Measurements from ENCODE around the gene NCOA3. TPM values are rescaled to one million over a fixed set of nuclear protein-coding genes. Genes with fewer than 3 reads are reported as not detected.
A peak's percentile ranks its signal among the peaks of the same experiment; 100 is the strongest.
"Not testable (repeated sequence)": the region's sequence is repeated elsewhere in the genome, so short reads cannot be mapped to it uniquely, and the experiment has no call there.

Gene NCOA3
- total RNA-seq, 2 donors from 2014 or later: 76.0 to 113 TPM

DNA sequence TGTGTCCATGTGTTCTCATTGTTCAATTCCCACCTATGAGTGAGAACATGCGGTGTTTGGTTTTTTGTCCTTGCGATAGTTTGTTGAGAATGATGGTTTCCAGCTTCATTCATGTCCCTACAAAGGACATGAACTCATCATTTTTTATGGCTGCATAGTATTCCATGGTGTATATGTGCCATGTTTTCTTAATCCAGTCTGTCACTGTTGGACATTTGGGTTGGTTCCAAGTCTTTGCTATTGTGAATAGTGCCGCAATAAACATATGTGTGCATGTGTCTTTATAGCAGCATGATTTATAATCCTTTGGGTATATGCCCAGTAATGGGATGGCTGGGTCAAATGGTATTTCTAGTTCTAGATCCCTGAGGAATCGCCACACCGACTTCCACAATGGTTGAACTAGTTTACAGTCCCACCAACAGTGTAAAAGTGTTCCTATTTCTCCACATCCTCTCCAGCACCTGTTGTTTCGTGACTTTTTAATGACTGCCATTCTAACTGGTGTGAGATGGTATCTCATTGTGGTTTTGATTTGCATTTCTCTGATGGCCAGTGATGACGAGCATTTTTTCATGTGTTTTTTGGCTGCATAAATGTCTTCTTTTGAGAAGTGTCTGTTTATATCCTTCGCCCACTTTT is 52.0 kb downstream of the NCOA3 start:
- not testable (repeated sequence) for ATAC-seq (replicated peaks in 1 of 2); H3K9me3 Mint-ChIP-seq; DNase-seq; H3K27ac Mint-ChIP-seq; H3K27me3 Mint-ChIP-seq (ENCODE audit: low read depth); H3K4me3 Mint-ChIP-seq
- peaks cover 3 to 15% of the 10 kb centered on the region in 2 donors for H3K36me3 Mint-ChIP-seq (ENCODE audit: insufficient read depth in 2 of 2)
- peaks cover 42% of the 10 kb centered on the region for H3K4me1 Mint-ChIP-seq (ENCODE audit: low read depth)

DNA sequence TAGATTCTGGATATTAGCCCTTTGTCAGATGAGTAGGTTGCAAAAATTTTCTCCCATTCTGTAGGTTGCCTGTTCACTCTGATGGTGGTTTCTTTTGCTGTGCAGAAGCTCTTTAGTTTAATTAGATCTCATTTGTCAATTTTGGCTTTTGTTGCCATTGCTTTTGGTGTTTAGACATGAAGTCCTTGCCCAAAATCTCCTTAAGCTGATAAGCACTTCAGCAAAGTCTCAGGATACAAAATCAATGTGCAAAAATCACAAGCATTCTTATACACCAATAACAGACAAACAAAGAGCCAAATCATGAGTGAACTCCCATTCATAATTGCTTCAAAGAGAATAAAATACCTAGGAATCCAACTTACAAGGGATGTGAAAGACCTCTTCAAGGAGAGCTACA is 52.6 kb downstream of the NCOA3 start:
- H3K9me3 Mint-ChIP-seq; DNase-seq; ATAC-seq (replicated peaks in 1 of 2); H3K27me3 Mint-ChIP-seq (ENCODE audit: low read depth); H3K4me3 Mint-ChIP-seq; H3K27ac Mint-ChIP-seq: not testable (repeated sequence)
- Mint-ChIP-seq H3K36me3 (ENCODE audit: insufficient read depth in 2 of 2) (peaks cover 3 to 15% of the 10 kb centered on the region in 2 donors), H3K4me1 (ENCODE audit: low read depth) (peaks cover 48% of the 10 kb centered on the region)

DNA sequence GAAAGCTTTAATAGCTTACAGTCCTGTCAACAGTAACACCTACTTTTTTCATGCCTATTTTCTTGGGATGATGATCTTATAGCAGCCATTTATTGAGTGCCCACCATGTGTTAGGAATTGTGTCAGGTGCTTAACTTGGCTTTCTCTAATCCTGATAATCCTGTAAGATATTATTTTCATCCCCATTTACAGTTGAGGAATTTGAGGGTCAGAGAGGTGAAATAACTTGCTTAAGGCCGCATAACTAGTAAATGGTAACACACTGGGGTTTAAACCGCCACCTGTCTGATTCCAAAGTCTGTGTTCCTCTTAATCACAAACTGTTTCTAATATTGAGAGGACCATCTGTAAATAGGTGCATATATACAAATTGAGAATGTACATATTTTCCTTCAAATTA is 55.5 kb downstream of the NCOA3 start:
- Mint-ChIP-seq H3K4me1 (ENCODE audit: low read depth) (peaks cover 49% of the 10 kb centered on the region), H3K36me3 (ENCODE audit: insufficient read depth in 2 of 2) (peaks cover 1 to 8% of the 10 kb centered on the region in 2 donors), H3K9me3 (no peaks in the 10 kb centered on the region), H3K27ac (no peak overlapping the region), H3K4me3 (no peak overlapping the region), H3K27me3 (ENCODE audit: low read depth) (no peaks in the 10 kb centered on the region)
- DNase-seq: no peak
- no peak for ATAC-seq (replicated peaks in 1 of 2)

DNA sequence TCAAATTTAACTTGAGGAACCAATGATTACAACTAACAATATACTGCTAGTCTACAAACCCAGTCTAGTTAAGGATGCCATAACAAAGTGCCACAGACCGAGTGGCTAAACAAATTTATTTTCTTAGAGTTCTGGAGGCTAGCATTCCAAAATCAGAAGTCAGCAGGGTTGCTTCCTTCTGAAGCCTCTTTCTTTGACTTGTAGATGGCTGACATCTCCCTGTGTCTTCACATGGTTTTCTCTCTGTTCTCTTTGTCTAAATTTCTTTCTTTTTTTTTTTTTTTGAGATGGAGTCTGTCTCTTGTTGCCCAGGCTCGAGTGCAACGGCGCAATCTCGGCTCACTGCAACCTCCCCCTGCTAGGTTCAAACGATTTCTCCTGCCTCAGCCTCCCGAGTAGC is 56.1 kb downstream of the NCOA3 start:
- no peaks in the 10 kb centered on the region for H3K9me3 Mint-ChIP-seq
- H3K4me3 Mint-ChIP-seq: no peak overlapping the region
- H3K4me1 Mint-ChIP-seq (ENCODE audit: low read depth): peaks cover 54% of the 10 kb centered on the region
- ATAC-seq (replicated peaks in 1 of 2): no peak
- H3K36me3 Mint-ChIP-seq (ENCODE audit: insufficient read depth in 2 of 2): peaks cover 0 to 6% of the 10 kb centered on the region in 2 donors
- DNase-seq: no peak
- no peak overlapping the region for H3K27ac Mint-ChIP-seq
- H3K27me3 Mint-ChIP-seq (ENCODE audit: low read depth): no peaks in the 10 kb centered on the region

DNA sequence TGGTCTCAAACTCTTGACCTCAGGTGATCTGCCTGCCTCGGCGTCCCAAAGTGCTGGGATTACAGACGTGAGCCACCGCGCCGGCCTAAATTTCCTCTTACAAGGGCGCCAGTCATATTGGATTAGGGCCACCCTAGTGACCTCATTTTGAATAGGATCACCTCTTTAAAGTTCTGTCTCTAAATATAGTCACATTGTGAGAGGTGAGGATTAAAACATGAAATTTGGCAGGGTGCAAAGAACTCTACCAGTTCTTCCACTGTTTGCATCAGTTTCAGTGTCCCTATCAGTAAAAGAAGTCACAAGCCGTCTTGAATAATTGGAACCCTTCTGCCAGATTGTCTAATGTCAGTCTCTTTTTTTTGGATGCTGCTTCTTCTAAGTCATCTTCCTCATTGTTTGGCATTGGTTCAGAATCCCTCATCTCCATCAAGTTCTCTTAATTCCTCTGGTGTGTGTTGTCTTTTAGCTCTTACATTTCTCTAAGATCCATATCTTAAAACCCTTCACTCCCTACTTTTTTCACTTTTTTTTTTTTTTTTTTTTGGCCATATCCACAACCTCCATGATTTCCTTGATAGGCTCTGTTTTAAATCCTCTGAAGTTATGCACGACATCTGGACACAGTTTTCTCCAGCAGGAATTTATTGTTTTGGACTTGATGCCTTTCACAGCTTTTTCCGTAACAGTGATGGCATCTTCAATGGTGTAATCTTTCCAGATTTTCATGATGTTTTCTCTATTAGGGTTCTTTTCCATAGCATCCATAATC is 56.8 kb downstream of the NCOA3 start:
- H3K4me3 Mint-ChIP-seq: no peak overlapping the region
- ATAC-seq (replicated peaks in 1 of 2): no peak
- peaks cover 0 to 6% of the 10 kb centered on the region in 2 donors for H3K36me3 Mint-ChIP-seq (ENCODE audit: insufficient read depth in 2 of 2)
- no peak for DNase-seq
- peaks cover 60% of the 10 kb centered on the region for H3K4me1 Mint-ChIP-seq (ENCODE audit: low read depth)
- H3K27me3 Mint-ChIP-seq (ENCODE audit: low read depth): no peaks in the 10 kb centered on the region
- no peaks in the 10 kb centered on the region for H3K9me3 Mint-ChIP-seq
- H3K27ac Mint-ChIP-seq: peak overlapping the region; percentile 53

DNA sequence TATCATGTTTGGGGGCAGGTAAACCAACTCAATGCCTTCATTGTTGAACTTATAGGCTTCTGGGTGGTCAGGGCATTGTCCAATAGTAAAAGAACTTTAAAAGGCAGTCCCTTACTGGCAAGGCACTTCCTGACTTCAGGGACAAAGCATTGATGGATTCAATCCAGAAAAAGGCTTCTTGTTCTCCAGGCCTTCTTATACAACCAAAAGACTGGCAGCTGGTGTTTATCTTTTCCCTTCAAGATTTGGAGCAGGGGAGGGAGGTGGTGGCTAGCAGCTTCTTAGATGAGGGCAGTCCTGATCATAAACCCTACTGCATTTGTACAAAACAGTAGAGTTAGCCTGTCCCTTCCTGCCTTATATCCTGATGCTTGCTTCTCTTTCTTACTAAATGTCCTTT is 57.5 kb downstream of the NCOA3 start:
- no peaks in the 10 kb centered on the region for H3K27me3 Mint-ChIP-seq (ENCODE audit: low read depth)
- H3K9me3 Mint-ChIP-seq: no peaks in the 10 kb centered on the region
- peak overlapping the region; percentile 53 for H3K27ac Mint-ChIP-seq
- peaks cover 0 to 6% of the 10 kb centered on the region in 2 donors for H3K36me3 Mint-ChIP-seq (ENCODE audit: insufficient read depth in 2 of 2)
- peaks cover 66% of the 10 kb centered on the region for H3K4me1 Mint-ChIP-seq (ENCODE audit: low read depth)
- ATAC-seq (replicated peaks in 1 of 2) (no peak), DNase-seq (no peak)
- no peak overlapping the region for H3K4me3 Mint-ChIP-seq

DNA sequence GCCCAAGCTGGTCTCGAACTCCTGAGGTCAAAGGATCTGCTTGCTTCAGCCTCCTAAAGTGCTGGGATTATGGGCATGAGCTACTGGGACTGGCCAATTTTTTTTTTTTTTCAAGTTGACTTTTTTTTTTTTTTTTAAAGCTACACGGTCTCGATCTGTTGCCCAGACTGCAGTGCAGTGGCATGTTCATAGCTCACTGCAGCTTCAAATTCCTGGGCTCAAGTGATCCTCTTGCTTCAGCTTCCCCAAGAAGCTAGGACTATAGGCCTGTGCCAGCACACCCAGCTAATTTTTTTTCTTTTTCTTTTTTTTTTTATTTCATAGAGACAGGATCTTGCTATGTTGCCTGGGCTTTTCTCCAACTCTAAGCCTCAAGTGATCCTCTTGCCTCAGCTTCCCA is 59.5 kb downstream of the NCOA3 start:
- DNase-seq (no peak), ATAC-seq (replicated peaks in 1 of 2) (no peak)
- Mint-ChIP-seq H3K27ac (peak overlapping the region; percentile 22), H3K27me3 (ENCODE audit: low read depth) (no peaks in the 10 kb centered on the region), H3K4me1 (ENCODE audit: low read depth) (peaks cover 78% of the 10 kb centered on the region), H3K36me3 (ENCODE audit: insufficient read depth in 2 of 2) (peaks cover 0 to 1% of the 10 kb centered on the region in 2 donors), H3K9me3 (no peaks in the 10 kb centered on the region), H3K4me3 (no peak overlapping the region)

DNA sequence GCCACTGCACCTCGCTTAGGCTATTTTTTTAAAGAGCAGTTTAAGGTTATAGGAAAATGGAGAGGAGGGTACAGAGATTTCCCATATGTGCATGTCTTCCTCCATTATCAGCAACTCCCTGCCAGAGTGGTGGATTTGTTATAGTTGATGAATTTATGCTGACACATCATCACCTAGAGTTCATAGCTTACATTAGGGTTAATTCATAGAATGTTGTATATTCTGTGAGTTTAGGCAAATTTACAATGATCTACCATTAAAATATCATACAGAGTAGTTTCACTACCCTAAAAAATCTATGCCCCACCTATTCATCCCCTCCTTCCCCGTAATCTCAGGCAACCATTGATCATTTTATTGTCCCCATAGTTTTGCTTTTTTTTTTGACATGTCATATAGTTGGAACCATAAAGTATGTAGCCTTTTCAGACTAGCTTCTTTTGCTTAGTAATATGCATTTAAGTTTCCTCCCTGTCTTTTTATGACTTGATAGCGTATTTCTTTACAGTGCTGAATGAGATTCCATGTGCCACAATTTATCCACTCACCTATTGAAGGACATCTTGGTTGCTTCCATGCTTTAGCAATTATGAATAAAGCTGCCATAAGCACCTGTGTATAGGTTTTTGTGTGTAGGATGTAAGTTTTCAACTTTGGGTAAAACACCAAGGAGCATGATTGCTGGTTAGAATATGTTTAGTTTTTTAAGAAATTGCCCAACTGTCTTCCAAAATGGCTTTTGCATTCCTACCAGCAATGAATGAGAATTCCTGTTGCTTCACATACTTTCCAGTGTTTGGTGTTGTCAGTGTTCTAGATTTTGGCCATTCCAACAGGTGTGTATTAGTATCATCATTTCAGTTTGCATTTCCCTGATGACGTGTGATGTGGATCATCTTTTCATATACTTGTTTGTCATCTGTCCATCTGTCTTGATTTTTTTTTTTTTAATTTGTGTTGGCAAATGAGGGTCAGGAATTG is 60.2 kb downstream of the NCOA3 start:
- H3K9me3 Mint-ChIP-seq: no peaks in the 10 kb centered on the region
- no peak for ATAC-seq (replicated peaks in 1 of 2)
- H3K27me3 Mint-ChIP-seq (ENCODE audit: low read depth): no peaks in the 10 kb centered on the region
- peak overlapping the region; percentile 49 for H3K27ac Mint-ChIP-seq
- H3K4me1 Mint-ChIP-seq (ENCODE audit: low read depth): peaks cover 81% of the 10 kb centered on the region
- no peak overlapping the region for H3K4me3 Mint-ChIP-seq
- peaks cover 0 to 4% of the 10 kb centered on the region in 2 donors for H3K36me3 Mint-ChIP-seq (ENCODE audit: insufficient read depth in 2 of 2)
- DNase-seq: no peak

DNA sequence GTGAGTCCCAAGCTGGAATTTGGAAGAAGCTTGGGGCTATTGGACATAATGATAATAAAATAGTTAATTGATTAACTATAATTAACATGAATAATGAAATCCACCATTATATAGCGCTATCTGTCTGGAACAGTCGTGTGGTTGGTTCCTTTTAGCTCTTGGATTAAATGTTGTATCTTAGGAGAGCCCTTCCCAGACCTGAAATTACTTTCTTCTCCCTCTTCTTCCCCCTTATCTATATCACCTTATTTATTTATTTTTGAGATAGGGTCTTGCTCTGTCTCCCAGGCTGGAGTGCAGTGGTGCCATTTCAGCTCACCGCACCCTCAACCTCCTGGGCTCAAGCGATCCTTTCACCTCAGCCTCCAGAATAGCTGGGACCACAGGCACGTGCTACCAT is 64.6 kb downstream of the NCOA3 start:
- H3K4me3 Mint-ChIP-seq: no peak overlapping the region
- H3K27me3 Mint-ChIP-seq (ENCODE audit: low read depth): no peaks in the 10 kb centered on the region
- H3K4me1 Mint-ChIP-seq (ENCODE audit: low read depth): peaks cover 74% of the 10 kb centered on the region
- peaks cover 1 to 2% of the 10 kb centered on the region in 2 donors for H3K9me3 Mint-ChIP-seq
- peaks cover 6 to 13% of the 10 kb centered on the region in 2 donors for H3K36me3 Mint-ChIP-seq (ENCODE audit: insufficient read depth in 2 of 2)
- peak overlapping the region; percentile 42 for H3K27ac Mint-ChIP-seq
- DNase-seq (no peak), ATAC-seq (replicated peaks in 1 of 2) (no peak)

DNA sequence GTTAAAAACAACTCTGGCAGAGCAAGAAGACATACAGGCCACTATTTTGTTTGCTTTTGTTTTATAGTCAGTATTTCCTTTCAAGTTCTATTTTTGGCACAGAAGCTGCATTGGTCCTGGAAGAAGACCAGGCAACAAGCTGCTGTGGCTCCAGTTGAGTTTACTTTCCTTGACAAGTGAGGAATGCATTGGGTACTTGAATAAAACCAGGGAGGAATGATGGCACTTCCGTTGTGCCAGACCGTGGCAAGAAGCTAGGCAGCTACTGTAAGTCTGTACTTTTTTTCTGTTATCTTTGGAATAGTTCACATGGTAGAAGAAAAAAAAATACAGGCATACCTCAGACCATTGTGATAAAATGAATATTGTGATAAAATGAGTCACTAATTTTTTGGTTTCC is 66.3 kb downstream of the NCOA3 start:
- DNase-seq: no peak
- Mint-ChIP-seq H3K27me3 (ENCODE audit: low read depth) (no peaks in the 10 kb centered on the region), H3K4me3 (no peak overlapping the region), H3K36me3 (ENCODE audit: insufficient read depth in 2 of 2) (peaks cover 8 to 28% of the 10 kb centered on the region in 2 donors), H3K27ac (peak overlapping the region; percentile 60), H3K4me1 (ENCODE audit: low read depth) (peaks cover 73% of the 10 kb centered on the region), H3K9me3 (peaks cover 1 to 2% of the 10 kb centered on the region in 2 donors)
- no peak for ATAC-seq (replicated peaks in 1 of 2)

DNA sequence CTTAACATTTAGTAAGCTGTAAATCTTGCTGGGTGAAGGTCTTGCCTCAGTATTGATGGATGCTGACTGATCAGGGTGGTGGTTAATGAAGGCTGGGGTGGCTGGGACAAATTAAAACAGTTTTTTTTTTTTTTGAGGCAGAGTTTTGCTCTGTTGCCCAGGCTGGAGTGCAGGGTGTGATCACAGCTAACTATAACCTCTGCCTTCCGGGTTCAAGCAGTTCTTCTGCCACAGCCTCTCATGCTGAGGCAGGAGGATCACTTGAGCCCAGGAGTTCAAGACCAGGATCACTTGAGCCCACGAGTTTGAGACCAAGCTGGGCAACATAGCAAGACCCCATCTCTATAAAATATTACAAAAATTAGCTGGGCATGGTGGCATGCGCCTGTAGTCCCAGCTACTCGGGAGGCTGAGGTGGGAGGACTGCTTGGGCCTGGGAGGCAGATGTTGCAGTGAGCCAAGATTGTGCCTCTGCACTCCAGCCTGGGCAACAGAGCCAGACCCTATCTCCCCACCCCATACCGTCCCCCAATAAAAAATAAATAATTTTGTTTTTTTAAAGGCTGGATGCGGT is 67.2 kb downstream of the NCOA3 start:
- DNase-seq (no peak), ATAC-seq (replicated peaks in 1 of 2) (no peak)
- Mint-ChIP-seq H3K36me3 (ENCODE audit: insufficient read depth in 2 of 2) (peaks cover 8 to 28% of the 10 kb centered on the region in 2 donors), H3K4me3 (no peak overlapping the region), H3K4me1 (ENCODE audit: low read depth) (peaks cover 70% of the 10 kb centered on the region), H3K27ac (peak overlapping the region; percentile 38), H3K9me3 (peaks cover 1 to 2% of the 10 kb centered on the region in 2 donors), H3K27me3 (ENCODE audit: low read depth) (no peaks in the 10 kb centered on the region)

DNA sequence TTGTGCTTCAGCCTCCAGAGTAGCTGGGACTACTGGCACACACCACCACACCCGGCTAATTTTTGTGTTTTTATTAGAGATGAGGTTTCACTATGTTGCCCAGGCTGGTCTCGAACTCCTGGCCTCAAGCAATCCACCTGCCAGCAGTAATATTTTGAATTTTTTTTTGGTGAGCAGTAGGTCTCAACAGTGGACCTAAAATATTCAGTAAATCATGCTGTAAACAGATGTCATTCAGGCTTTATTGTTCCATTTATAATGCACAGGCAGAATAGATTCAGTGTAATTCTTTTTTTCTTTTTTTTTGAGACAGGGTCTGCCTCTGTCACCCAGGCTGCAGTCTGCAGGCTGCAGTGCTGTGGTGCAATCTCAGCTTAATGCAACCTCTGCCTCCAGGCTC is 69.7 kb downstream of the NCOA3 start:
- Mint-ChIP-seq H3K4me1 (ENCODE audit: low read depth) (peaks cover 67% of the 10 kb centered on the region), H3K27ac (no peak overlapping the region), H3K36me3 (ENCODE audit: insufficient read depth in 2 of 2) (peaks cover 8 to 27% of the 10 kb centered on the region in 2 donors), H3K27me3 (ENCODE audit: low read depth) (no peaks in the 10 kb centered on the region), H3K9me3 (peaks cover 1 to 2% of the 10 kb centered on the region in 2 donors), H3K4me3 (no peak overlapping the region)
- ATAC-seq (replicated peaks in 1 of 2) (no peak), DNase-seq (no peak)
